ENCODE data around the gene HDDC2. TPM values are rescaled to one million over a fixed set of nuclear protein-coding genes. Genes with fewer than 3 reads are reported as not detected.

The HDDC2 gene
- total and polyA plus RNA-seq, 9 of the 15 experiments (the other 6 are each of a cell fraction or from before 2014, with no cell fraction given), result 194 to 632 (median 294) TPM

GRCh38 chr6:125340175-125340835, 38.5 kb upstream of the HDDC2 start:
- Histone ChIP-seq H3K79me2 (ENCODE audit: control insufficient read depth, insufficient read depth, low read length) (no peaks in the 10 kb centered on the region), H3K4me1 (replicated peaks in 1 of 2; ENCODE audit: control insufficient read depth in 2 of 2, insufficient read depth in 2 of 2, low read length in 2 of 2) (no peaks in the 10 kb centered on the region), H3K4me2 (ENCODE audit: insufficient read depth, low read length) (no peak overlapping the region), H3K27ac (ENCODE audit: extremely low read depth, low read depth, low read length) (no peak overlapping the region), H3K9me3 (replicated peaks; ENCODE audit: control insufficient read depth, insufficient read depth, low read depth, low read length) (no peaks in the 10 kb centered on the region), H4K20me1 (replicated peaks; ENCODE audit: control insufficient read depth, insufficient read depth, low read length) (no peaks in the 10 kb centered on the region), H3K36me3 (ENCODE audit: control insufficient read depth, insufficient read depth, low read length) (no peaks in the 10 kb centered on the region), H3K9me1 (ENCODE audit: control insufficient read depth, insufficient read depth, low read length) (no peaks in the 10 kb centered on the region), H3K9ac (ENCODE audit: insufficient read depth in 1 of 2, low read depth in 2 of 2, low read length in 2 of 2) (no peak overlapping the region), H3K4me3 (no peak overlapping the region), H2AFZ (ENCODE audit: low read depth, low read length) (no peak overlapping the region), H3K27me3 (ENCODE audit: control insufficient read depth in 2 of 2, insufficient read depth in 2 of 2, low read length in 2 of 2) (peaks cover 4 to 10% of the 10 kb centered on the region in 2 experiments)
- intact Hi-C loops (cut with micrococcal nuclease) (no loop called here), in situ Hi-C loops (cut with MboI) (no loop called here)
- no TSS peak for BruUV-seq (replicated peaks)
- WGBS (ENCODE audit: insufficient coverage, low coverage, missing lambda C conversion rate), result 0% methylated on average over 3 of the region's 3 CpGs
- ATAC-seq, result no peak
- CTCF ChIA-PET (ENCODE audit: low intra/inter-chr PET ratio), result no interaction called here
- FAIRE-seq, result no peak
- POLR2A ChIA-PET, result no interaction called here
- no peak for DNase-seq (ENCODE audit: extremely low read depth in 1 of 4, low spot score in 3 of 4)
- TF ChIP-seq ZNF639 (CRISPR knock-in tag; conservative IDR thresholded peaks at IDR 0.05 in 1 of 2, IDR thresholded peaks at IDR 0.05 in 1 of 2), result no peak
- no peak for TF ChIP-seq NR2C2 (CRISPR knock-in tag; IDR thresholded peaks at IDR 0.05)
- no peak for TF ChIP-seq NR2C2 (tag; IDR thresholded peaks at IDR 0.05)
- no peak for TF ChIP-seq HDAC6 (IDR thresholded peaks at IDR 0.05; ENCODE audit: low read depth, low read length)
- TF ChIP-seq NUFIP1 (IDR thresholded peaks at IDR 0.05; ENCODE audit: partially characterized antibody), result no peak
- TF ChIP-seq TEAD4 (IDR thresholded peaks at IDR 0.05; ENCODE audit: low read length), result no peak
- no peak for TF ChIP-seq TEAD4 (CRISPR knock-in tag; IDR thresholded peaks at IDR 0.05; ENCODE audit: borderline replicate concordance)
- no peak for TF ChIP-seq ZNF140 (CRISPR knock-in tag; IDR thresholded peaks at IDR 0.05)
- TF ChIP-seq GTF3C2 (IDR thresholded peaks at IDR 0.05; ENCODE audit: borderline replicate concordance, extremely low read depth, insufficient read length), result no peak
- TF ChIP-seq LCOR (CRISPR knock-in tag; IDR thresholded peaks at IDR 0.05), result no peak
- TF ChIP-seq ATF3 (IDR thresholded peaks at IDR 0.05), result no peak
- TF ChIP-seq ATF3 (CRISPR knock-in tag; conservative IDR thresholded peaks at IDR 0.05), result no peak
- no peak for TF ChIP-seq DDX20 (tag; IDR thresholded peaks at IDR 0.05; ENCODE audit: low read depth)
- no peak for TF ChIP-seq TCFL5 (CRISPR knock-in tag; conservative IDR thresholded peaks at IDR 0.05)
- no peak for TF ChIP-seq ETS1 (conservative IDR thresholded peaks at IDR 0.05; ENCODE audit: control insufficient read depth, low read depth, low read length)
